ENCODE data around the gene TENT4B.

The TENT4B gene

DNA sequence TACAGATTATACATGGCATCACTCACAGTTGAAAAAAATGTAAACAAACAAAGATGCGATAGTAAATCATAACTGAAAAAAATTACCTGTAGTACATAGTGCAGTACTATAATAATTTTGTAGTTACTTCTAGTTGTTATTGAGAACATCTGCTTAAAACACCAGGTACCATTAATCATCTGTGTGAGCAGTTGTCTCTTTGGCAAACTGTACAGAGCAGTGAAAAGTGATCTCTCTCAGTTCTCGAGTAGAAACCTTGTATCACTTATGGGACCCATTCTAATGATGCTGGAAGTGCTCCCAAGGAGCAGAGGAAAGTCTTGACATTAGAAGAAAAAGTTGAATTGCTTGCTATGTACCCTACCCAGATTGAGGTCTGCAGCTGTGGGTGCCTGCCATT, 8.9 kb upstream of the TENT4B start:
- H3K4me3 ChIP-seq (ENCODE audit: low read length) = no peak overlapping the region
- no peak for DNase-seq (ENCODE audit: low read depth)
- TF ChIP-seq, protein P1, sequence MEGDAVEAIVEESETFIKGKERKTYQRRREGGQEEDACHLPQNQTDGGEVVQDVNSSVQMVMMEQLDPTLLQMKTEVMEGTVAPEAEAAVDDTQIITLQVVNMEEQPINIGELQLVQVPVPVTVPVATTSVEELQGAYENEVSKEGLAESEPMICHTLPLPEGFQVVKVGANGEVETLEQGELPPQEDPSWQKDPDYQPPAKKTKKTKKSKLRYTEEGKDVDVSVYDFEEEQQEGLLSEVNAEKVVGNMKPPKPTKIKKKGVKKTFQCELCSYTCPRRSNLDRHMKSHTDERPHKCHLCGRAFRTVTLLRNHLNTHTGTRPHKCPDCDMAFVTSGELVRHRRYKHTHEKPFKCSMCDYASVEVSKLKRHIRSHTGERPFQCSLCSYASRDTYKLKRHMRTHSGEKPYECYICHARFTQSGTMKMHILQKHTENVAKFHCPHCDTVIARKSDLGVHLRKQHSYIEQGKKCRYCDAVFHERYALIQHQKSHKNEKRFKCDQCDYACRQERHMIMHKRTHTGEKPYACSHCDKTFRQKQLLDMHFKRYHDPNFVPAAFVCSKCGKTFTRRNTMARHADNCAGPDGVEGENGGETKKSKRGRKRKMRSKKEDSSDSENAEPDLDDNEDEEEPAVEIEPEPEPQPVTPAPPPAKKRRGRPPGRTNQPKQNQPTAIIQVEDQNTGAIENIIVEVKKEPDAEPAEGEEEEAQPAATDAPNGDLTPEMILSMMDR (conservative IDR thresholded peaks at IDR 0.05; ENCODE audit: low read depth, low read length) = no peak

GRCh38 chr16:50146479-50147435, 6.3 kb upstream of the TENT4B start:
- peak; percentile 56 for DNase-seq (ENCODE audit: low read depth)
- no peak overlapping the region for H3K4me3 ChIP-seq (ENCODE audit: low read length)
- TF ChIP-seq, protein P1 (conservative IDR thresholded peaks at IDR 0.05; ENCODE audit: low read depth, low read length) = no peak

DNA sequence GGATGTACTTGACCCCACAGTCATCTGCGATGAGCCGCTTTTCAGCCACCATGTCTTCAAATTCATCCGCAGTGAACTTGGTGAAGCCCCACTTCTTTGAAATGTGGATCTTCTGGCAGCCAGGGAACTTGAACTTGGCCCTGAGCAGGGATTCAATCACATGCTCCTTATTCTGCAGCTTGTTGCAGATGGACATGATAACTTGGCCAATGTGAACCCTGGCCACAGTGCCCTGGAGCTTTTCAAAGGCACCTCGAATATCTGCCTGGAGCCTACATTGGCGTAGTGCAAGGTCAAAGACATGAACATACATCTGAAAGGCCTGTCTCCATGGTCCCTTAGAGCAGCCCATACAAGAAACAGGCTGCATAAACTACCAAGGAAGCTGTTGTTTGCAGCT, 1.8 kb upstream of the TENT4B start:
- TF ChIP-seq, protein P1 (conservative IDR thresholded peaks at IDR 0.05; ENCODE audit: low read depth, low read length) = no peak
- H3K4me3 ChIP-seq (ENCODE audit: low read length) = no peak overlapping the region
- DNase-seq (ENCODE audit: low read depth) = no peak

DNA sequence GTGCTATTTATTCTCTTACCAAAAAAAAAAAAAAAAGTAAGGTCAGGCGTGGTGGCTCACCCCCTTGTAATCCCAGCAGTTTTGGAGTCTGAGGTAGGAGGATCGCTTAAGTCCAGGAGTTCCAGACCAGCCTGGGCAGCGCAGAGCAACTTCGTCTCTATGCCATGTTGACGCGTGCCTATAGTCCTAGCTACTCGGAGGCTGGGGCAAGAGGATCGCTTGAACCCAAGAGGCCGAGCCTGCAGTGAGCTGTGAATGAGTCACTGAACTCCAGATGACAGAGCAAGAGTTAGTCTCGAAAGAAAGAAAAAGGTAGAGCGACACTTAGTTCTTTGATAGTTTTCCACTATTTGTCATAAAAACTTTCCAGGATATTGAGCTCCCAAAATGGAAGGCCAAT, 1.4 kb upstream of the TENT4B start:
- no peak overlapping the region for H3K4me3 ChIP-seq (ENCODE audit: low read length)
- no peak for DNase-seq (ENCODE audit: low read depth)

DNA sequence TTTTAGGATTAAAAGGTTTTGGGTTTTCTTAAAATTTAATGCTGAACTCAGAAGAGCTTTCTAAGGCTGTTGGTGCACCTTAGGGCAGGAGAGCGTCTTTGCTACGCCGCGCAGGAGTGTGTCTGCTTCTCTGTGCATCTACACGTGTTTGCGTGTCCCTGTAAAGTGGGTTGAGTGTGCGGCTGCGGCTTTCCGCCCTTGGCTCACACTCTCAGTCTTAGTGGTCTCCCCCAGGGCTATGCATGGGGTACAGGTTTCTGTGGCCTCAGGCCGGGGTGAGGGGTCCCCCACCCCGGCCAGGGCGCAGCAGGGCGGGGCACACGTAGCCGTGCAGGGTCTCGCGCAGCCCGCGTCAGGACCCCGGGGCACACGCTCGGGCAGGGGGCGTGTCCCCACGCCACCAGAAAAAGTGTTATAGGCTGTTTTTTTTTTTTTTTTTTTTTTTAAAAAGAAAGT, 727 bp upstream of the TENT4B start:
- no peak for DNase-seq (ENCODE audit: low read depth)
- H3K4me3 ChIP-seq (ENCODE audit: low read length) = peak overlapping the region; percentile 70
- TF ChIP-seq, protein P1 (conservative IDR thresholded peaks at IDR 0.05; ENCODE audit: low read depth, low read length) = no peak

More for the DNA sequence above, 1.4 kb upstream of the TENT4B start:
- TF ChIP-seq, protein P1 (conservative IDR thresholded peaks at IDR 0.05; ENCODE audit: low read depth, low read length) = no peak

DNA sequence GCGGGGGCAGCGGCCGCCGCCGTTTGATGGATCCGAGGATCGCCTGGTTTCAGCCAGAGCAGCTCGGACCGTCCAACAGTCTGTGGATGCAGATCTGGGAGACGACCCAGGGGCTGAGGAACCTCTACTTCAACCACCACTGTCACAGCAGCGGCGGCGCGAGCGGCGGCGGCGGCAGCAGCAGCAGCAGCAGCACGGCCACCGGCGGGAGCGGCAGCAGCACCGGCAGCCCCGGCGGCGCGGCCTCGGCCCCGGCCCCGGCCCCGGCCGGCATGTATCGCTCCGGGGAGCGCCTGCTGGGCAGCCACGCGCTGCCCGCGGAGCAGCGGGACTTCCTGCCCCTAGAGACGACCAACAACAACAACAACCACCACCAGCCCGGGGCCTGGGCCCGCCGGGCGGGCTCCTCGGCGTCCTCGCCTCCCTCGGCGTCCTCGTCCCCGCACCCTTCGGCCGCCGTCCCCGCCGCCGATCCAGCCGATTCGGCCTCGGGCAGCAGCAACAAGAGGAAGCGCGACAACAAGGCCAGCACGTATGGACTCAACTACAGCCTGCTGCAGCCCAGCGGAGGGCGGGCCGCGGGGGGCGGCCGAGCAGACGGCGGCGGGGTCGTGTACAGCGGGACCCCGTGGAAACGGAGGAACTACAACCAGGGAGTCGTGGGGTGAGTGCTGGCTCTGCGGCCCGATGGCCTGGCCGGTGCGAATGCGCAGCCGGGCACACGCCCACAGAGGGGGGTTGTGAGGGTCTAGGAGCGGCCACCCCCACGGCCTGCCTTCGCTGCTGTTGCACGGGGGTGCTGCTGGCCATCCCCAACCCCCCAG, 702 bp downstream of the TENT4B start:
- no peak for DNase-seq (ENCODE audit: low read depth)
- TF ChIP-seq, protein P1 (conservative IDR thresholded peaks at IDR 0.05; ENCODE audit: low read depth, low read length) = no peak
- peak overlapping the region; percentile 75 for H3K4me3 ChIP-seq (ENCODE audit: low read length)

Measured in retinal pigment epithelial cell (primary cell).